H1 (cell line): ENCODE measurements around the gene DOCK1. TPM values are rescaled to one million over a fixed set of nuclear protein-coding genes. Genes with fewer than 3 reads are reported as not detected.

Source experiments
- CTCF ChIA-PET: fragments of 300-600 bp; sonication (Branson Sonifier 250); formaldehyde crosslinking; loops from one replicate; lab custom pipeline; 2021; ENCODE audit not compliant: partially characterized antibody; lab: Charles Lee
- POLR2A ChIA-PET: fragments of 300-600 bp; sonication (Branson Sonifier 250); formaldehyde crosslinking; loops from one replicate; lab custom pipeline; 2021; ENCODE audit warnings: inconsistent platforms; ENCODE audit not compliant: partially characterized antibody; lab: Charles Lee
- DNase-seq, 2 experiments: peaks; one replicate each; pipeline versions ENCODE4 v3.0.0 to v3.0.0-alpha.2; 2010 to 2022; ENCODE audit warnings: low spot score in 2 of 2, low read depth in 1 of 2, mixed read lengths in 1 of 2
- FAIRE-seq: peaks from 2 replicates; lab custom pipeline; 2011; peaks lifted over from hg19 to GRCh38; lab: Jason Lieb, UNC
- H2AFZ ChIP-seq: 2 replicates; pipeline ENCODE4 v1.8.1; 2012; ENCODE audit warnings: low read length, inconsistent platforms
- H2AK5ac ChIP-seq: 2 replicates; pipeline ENCODE4 v1.6.1; 2013; ENCODE audit warnings: low read depth, low read length
- H2BK120ac ChIP-seq: replicated peaks from 2 replicates; pipeline ENCODE3; 2013; ENCODE audit warnings: low read depth, low read length, inconsistent platforms
- H2BK12ac ChIP-seq: 2 replicates; pipeline ENCODE4 v1.6.1; 2013; ENCODE audit warnings: low read depth, low read length
- H2BK15ac ChIP-seq: 2 replicates; pipeline ENCODE4 v1.6.1; 2013; ENCODE audit warnings: low read length
- H2BK20ac ChIP-seq: 2 replicates; pipeline ENCODE4 v1.6.1; 2013; ENCODE audit warnings: low read length
- H2BK5ac ChIP-seq: 2 replicates; pipeline ENCODE4 v1.6.1; 2013; ENCODE audit warnings: low read depth, low read length
- H3K14ac ChIP-seq: 2 replicates; pipeline ENCODE4 v1.6.1; 2013; ENCODE audit warnings: inconsistent platforms; ENCODE audit not compliant: insufficient read length
- H3K18ac ChIP-seq: 2 replicates; pipeline ENCODE4 v1.6.1; 2013; ENCODE audit warnings: low read length; ENCODE audit errors: extremely low read depth
- H3K23ac ChIP-seq: 2 replicates; pipeline ENCODE4 v1.6.1; 2013; ENCODE audit warnings: inconsistent platforms; ENCODE audit not compliant: insufficient read length
- H3K23me2 ChIP-seq: 2 replicates; pipeline ENCODE4 v1.6.1; 2013; ENCODE audit warnings: low read depth, low read length
- H3K27ac ChIP-seq: 2 replicates; pipeline ENCODE4 v1.6.1; 2011; ENCODE audit warnings: low read depth, low read length, inconsistent platforms
- H3K27me3 ChIP-seq, 4 experiments: replicated peaks in 1 of 4; 1 replicate in 1 of 4; 2 replicates in 3 of 4; pipeline versions ENCODE4 v1.6.1 to v1.8.1; 2011 to 2013; ENCODE audit warnings: low read length in 3 of 4, mild to moderate bottlenecking in 3 of 4, inconsistent platforms in 2 of 4, mixed read lengths in 2 of 4, moderate library complexity in 1 of 4; ENCODE audit not compliant: control insufficient read depth in 3 of 4, insufficient read depth in 3 of 4; ENCODE audit errors: extremely low read depth in 1 of 4
- H3K36me3 ChIP-seq, 4 experiments: 2 replicates each; pipeline versions ENCODE4 v1.6.1 to v1.8.1; 2011 to 2013; ENCODE audit warnings: mild to moderate bottlenecking in 4 of 4, low read length in 3 of 4, moderate library complexity in 2 of 4, control low read depth in 1 of 4, inconsistent platforms in 1 of 4; ENCODE audit not compliant: insufficient read depth in 4 of 4, control insufficient read depth in 2 of 4
- H3K4ac ChIP-seq: replicated peaks from 2 replicates; pipeline ENCODE3; 2013; ENCODE audit warnings: low read length, low read depth, mixed read lengths, inconsistent platforms; ENCODE audit not compliant: insufficient read length
- H3K4me1 ChIP-seq, 4 experiments: replicated peaks in 1 of 4; 1 replicate in 1 of 4; 2 replicates in 3 of 4; pipeline versions ENCODE4 v1.6.1 to v1.8.1; 2011 to 2013; ENCODE audit warnings: low read length in 3 of 4, inconsistent platforms in 2 of 4, mixed read lengths in 1 of 4; ENCODE audit not compliant: insufficient read depth in 4 of 4, control insufficient read depth in 3 of 4
- H3K4me2 ChIP-seq, 2 experiments: 2 replicates each; pipeline versions ENCODE4 v1.6.1 to v1.8.1; 2011 to 2013; ENCODE audit warnings: low read depth in 2 of 2, low read length in 2 of 2, control low read depth in 1 of 2, inconsistent platforms in 1 of 2, mild to moderate bottlenecking in 1 of 2; ENCODE audit not compliant: insufficient read depth in 1 of 2
- H3K4me3 ChIP-seq, 4 experiments: fragments of 200-600, 300-600 bp in 1 of 4; sonication (generic), shearing (Covaris generic), sonication (Bioruptor Twin) in 1 of 4; 2 replicates each; pipeline versions ENCODE4 v1.5.1 to v1.8.1; 2011 to 2016; ENCODE audit warnings: low read length in 4 of 4, low read depth in 3 of 4, control low read depth in 2 of 4, inconsistent platforms in 2 of 4, mild to moderate bottlenecking in 2 of 4, mixed read lengths in 1 of 4, moderate library complexity in 1 of 4; ENCODE audit not compliant: insufficient read depth in 2 of 4; ENCODE audit errors: extremely low read depth in 1 of 4
- H3K56ac ChIP-seq: replicated peaks from 2 replicates; pipeline ENCODE3; 2013; ENCODE audit warnings: low read depth, mild to moderate bottlenecking, mixed read lengths, low read length, inconsistent platforms; ENCODE audit not compliant: insufficient read length
- H3K79me1 ChIP-seq: 2 replicates; pipeline ENCODE4 v1.6.1; 2013; ENCODE audit warnings: low read depth, low read length, control low read depth
- H3K79me2 ChIP-seq, 2 experiments: 2 replicates each; pipeline versions ENCODE4 v1.6.1 to v1.8.1; 2012 to 2013; ENCODE audit warnings: low read length in 2 of 2, mild to moderate bottlenecking in 2 of 2, inconsistent platforms in 1 of 2; ENCODE audit not compliant: insufficient read depth in 2 of 2, control insufficient read depth in 1 of 2
- H3K9ac ChIP-seq, 4 experiments: replicated peaks in 1 of 4; 1 replicate in 1 of 4; 2 replicates in 3 of 4; pipeline versions ENCODE4 v1.6.1 to v1.8.1; 2011 to 2013; ENCODE audit warnings: low read depth in 3 of 4, low read length in 3 of 4, control low read depth in 2 of 4, mild to moderate bottlenecking in 2 of 4, moderate library complexity in 2 of 4, inconsistent platforms in 1 of 4; ENCODE audit errors: extremely low read depth in 1 of 4
- H3K9me3 ChIP-seq, 2 experiments: 2 replicates each; pipeline versions ENCODE4 v1.6.1 to v1.8.1; 2012 to 2013; ENCODE audit warnings: mild to moderate bottlenecking in 2 of 2, moderate library complexity in 2 of 2, control low read depth in 1 of 2, inconsistent platforms in 1 of 2, low read depth in 1 of 2, low read length in 1 of 2, mixed read lengths in 1 of 2; ENCODE audit not compliant: insufficient read depth in 2 of 2
- H4K20me1 ChIP-seq, 2 experiments: replicated peaks in 1 of 2; 2 replicates each; pipeline versions ENCODE3 to v1.8.1; 2011 to 2013; ENCODE audit warnings: inconsistent platforms in 2 of 2, low read length in 2 of 2, mild to moderate bottlenecking in 1 of 2; ENCODE audit not compliant: insufficient read depth in 2 of 2, control insufficient read depth in 1 of 2
- H4K5ac ChIP-seq: 2 replicates; pipeline ENCODE4 v1.6.1; 2013; ENCODE audit warnings: low read length, low read depth, mixed read lengths, inconsistent platforms; ENCODE audit not compliant: insufficient read length
- H4K8ac ChIP-seq: 2 replicates; pipeline ENCODE4 v1.8.0; 2013; ENCODE audit warnings: mild to moderate bottlenecking, moderate library complexity, low read length, inconsistent platforms; ENCODE audit not compliant: insufficient read depth; ENCODE audit errors: extremely low read depth
- H4K91ac ChIP-seq: replicated peaks from 2 replicates; pipeline ENCODE3; 2013; ENCODE audit warnings: low read length, mixed read lengths, inconsistent platforms; ENCODE audit not compliant: insufficient read length
- ATF3 ChIP-seq: IDR thresholded peaks from 2 replicates; pipeline ENCODE4 v1.6.1; 2011; ENCODE audit warnings: low read depth, mild to moderate bottlenecking, low read length; ENCODE audit not compliant: insufficient read depth
- CBX8 ChIP-seq: fragments of 300-800, 300-1000 bp; sonication (generic); IDR thresholded peaks from 2 replicates; pipeline ENCODE4 v1.7.1; 2016; ENCODE audit warnings: low read depth, low read length, borderline replicate concordance
- GTF2F1 ChIP-seq: IDR thresholded peaks from 2 replicates; pipeline ENCODE4 v1.6.1; 2012; ENCODE audit warnings: low read depth, low read length, improper control_type of control experiment, borderline replicate concordance
- KDM1A ChIP-seq: fragments of 200-600, 300-600 bp; sonication (generic); IDR thresholded peaks from 2 replicates; pipeline ENCODE4 v1.7.1; 2016; ENCODE audit warnings: mild to moderate bottlenecking, low read length, borderline replicate concordance
- PHF8 ChIP-seq: fragments of 200-600 bp; sonication (generic); conservative IDR thresholded peaks from 2 replicates; pipeline ENCODE4 v1.7.1; 2012; ENCODE audit warnings: low read depth, mild to moderate bottlenecking, inconsistent platforms, low read length, moderate library complexity
- RXRA ChIP-seq: IDR thresholded peaks from 2 replicates; pipeline ENCODE4 v1.6.1; 2011; ENCODE audit warnings: low read depth, mild to moderate bottlenecking, low read length, moderate library complexity; ENCODE audit not compliant: insufficient read depth
- SIN3A ChIP-seq, 2 experiments: IDR thresholded peaks in 1 of 2; conservative IDR thresholded peaks in 1 of 2; 2 replicates each; pipeline ENCODE4 v1.6.1; 2011 to 2012; ENCODE audit warnings: low read length in 2 of 2, improper control_type of control experiment in 1 of 2, low read depth in 1 of 2, mild to moderate bottlenecking in 1 of 2
- SIRT6 ChIP-seq: IDR thresholded peaks from one replicate; pipeline ENCODE4 v1.7.1; 2012; ENCODE audit warnings: low read length, inconsistent platforms
- SP1 ChIP-seq: IDR thresholded peaks from 2 replicates; pipeline ENCODE4 v1.6.1; 2011; ENCODE audit warnings: low read depth, low read length
- SP4 ChIP-seq: IDR thresholded peaks from 2 replicates; pipeline ENCODE4 v1.6.1; 2012; ENCODE audit warnings: low read length, inconsistent platforms
- TCF12 ChIP-seq: IDR thresholded peaks from 2 replicates; pipeline ENCODE4 v1.6.1; 2011; ENCODE audit warnings: low read depth, mild to moderate bottlenecking, low read length
- TEAD4 ChIP-seq: IDR thresholded peaks from 2 replicates; pipeline ENCODE4 v1.6.1; 2012; ENCODE audit warnings: low read depth, low read length, inconsistent platforms, mixed read lengths
- WGBS, 2 experiments: shearing (Covaris generic) in 1 of 2; methylation state at CpG; one replicate each; pipeline versions ENCODE4 v1.1.6 to v1.1.7; 2013 to 2015; ENCODE audit warnings: low lambda C conversion rate in 2 of 2, mixed read lengths in 2 of 2, inconsistent platforms in 1 of 2, low coverage in 1 of 2, missing lambda C conversion rate in 1 of 2; ENCODE audit not compliant: insufficient replicate concordance in 2 of 2, insufficient coverage in 1 of 2, insufficient read length in 1 of 2; ENCODE audit errors: extremely low coverage in 1 of 2, missing lambda C conversion rate in 1 of 2; 5-methylcytosine and 5-hydroxymethylcytosine counted together
- polyA plus RNA-seq, 7 experiments: library from polyadenylated mRNA; depleted of rRNA in 3 of 7; stranded (reverse) in 5 of 7; unstranded in 2 of 7; fragments of >200 nt in 5 of 7; fragments of 200-250 nt in 2 of 7; gene quantifications; 1 replicate in 5 of 7; 2 replicates in 1 of 7; 4 replicates in 1 of 7; pipeline versions ENCODE4 v1.2.1 to v1.2.3, GENCODE V29; 2011 to 2013; ENCODE audit warnings: missing spikeins in 2 of 7, mixed read lengths in 2 of 7
- total RNA-seq: library from RNA; stranded (reverse); fragmentation: NEBNext Ultra II Directional; extraction: Animal tissue kit (Norgen Biotek cat#: 25700); gene quantifications from 2 replicates; pipeline ENCODE4 v1.2.1, GENCODE V29; 2021

The DOCK1 gene
- total and polyA plus RNA-seq, 2 of the 8 experiments (the other 6 are each of a cell fraction or from before 2014, with no cell fraction given): 11.6 to 53.0 TPM

- no peak overlapping the region for H4K5ac ChIP-seq
- DNase-seq (no peak), FAIRE-seq (no peak)
- H3K18ac ChIP-seq: no peak overlapping the region
- no peak overlapping the region for H3K27ac ChIP-seq
- no peak overlapping the region for H3K56ac ChIP-seq
- H2BK15ac ChIP-seq: no peak overlapping the region
- H3K23ac ChIP-seq: no peak overlapping the region
- H3K4me3 ChIP-seq: no peak overlapping the region
- TF ChIP-seq TCF12: no peak
- no peak for TF ChIP-seq GTF2F1
- TF ChIP-seq SIN3A (conservative IDR thresholded peaks at IDR 0.05 in 1 of 2, IDR thresholded peaks at IDR 0.05 in 1 of 2; ENCODE audit: low read depth in 1 of 2, low read length in 2 of 2): no peak
- TF ChIP-seq SP1: no peak
- no peak for TF ChIP-seq TEAD4
- no peak for TF ChIP-seq KDM1A
- TF ChIP-seq ATF3: no peak
- TF ChIP-seq RXRA: no peak
- TF ChIP-seq SP4: no peak
- no peak for TF ChIP-seq CBX8
- TF ChIP-seq SIRT6: no peak
- no peak for TF ChIP-seq PHF8
- no peak overlapping the region for H2BK12ac ChIP-seq
- no peak overlapping the region for H3K4ac ChIP-seq
- peaks cover 0 to 5% (median 3%) of the 10 kb centered on the region in 4 experiments; a peak in 3 of 7 replicates for H3K4me1 ChIP-seq
- no peak overlapping the region for H4K8ac ChIP-seq
- H2BK5ac ChIP-seq: no peak overlapping the region
- H3K14ac ChIP-seq: no peak overlapping the region
- H2BK20ac ChIP-seq: no peak overlapping the region
- 94% methylated on average over 4 of the region's 4 CpGs; no CpG with 5 or more reads in 1 of the 2 experiments for WGBS, 2 experiments
- no peak overlapping the region for H3K9ac ChIP-seq
- H2AK5ac ChIP-seq: no peak overlapping the region
- no peaks in the 10 kb centered on the region for H3K23me2 ChIP-seq
- H2BK120ac ChIP-seq: no peak overlapping the region
- no peak overlapping the region for H2AFZ ChIP-seq
- H3K4me2 ChIP-seq: no peak overlapping the region
- ChIA-PET POLR2A (no interaction called here), CTCF (no interaction called here)
- H3K9me3 ChIP-seq: no peaks in the 10 kb centered on the region
- H3K79me2 ChIP-seq: no peaks in the 10 kb centered on the region
- H4K91ac ChIP-seq: no peak overlapping the region
- 0 out of 2 replicates have a peak, but pooled peaks cover 3% of the 10 kb centered on the region for H3K79me1 ChIP-seq
- no peaks in the 10 kb centered on the region for H4K20me1 ChIP-seq
- H3K36me3 ChIP-seq: no peaks in the 10 kb centered on the region
- no peaks in the 10 kb centered on the region for H3K27me3 ChIP-seq
Observed at GRCh38 chr10:127157089-127157488, 251.9 kb downstream of the DOCK1 start.
